Astrocyte of the spinal cord (primary cell): Measurements from ENCODE around the gene CUEDC1.

Source experiments
- DNase-seq: peaks from one replicate; pipeline ENCODE4 v3.0.0; 2011; ENCODE audit warnings: low read depth, low spot score
- H3K4me3 ChIP-seq: 2 replicates; pipeline ENCODE4 v1.5.1; 2011; ENCODE audit warnings: low read depth, mild to moderate bottlenecking, low read length, moderate library complexity
- in situ Hi-C: cut with HindIII; loops from 2 replicates; pipeline ENCODE4 v1.10.0; 2017; ENCODE audit warnings: low sequenced_read_pairs
- TF ChIP-seq, protein P1 (sequence below): IDR thresholded peaks from 2 replicates; pipeline ENCODE4 v1.5.1; 2012; ENCODE audit warnings: low read depth, mild to moderate bottlenecking, low read length, inconsistent platforms

Gene CUEDC1

GRCh38 chr17:57902117-57902799 is 53.0 kb downstream of the CUEDC1 start:
- TF ChIP-seq, protein P1, sequence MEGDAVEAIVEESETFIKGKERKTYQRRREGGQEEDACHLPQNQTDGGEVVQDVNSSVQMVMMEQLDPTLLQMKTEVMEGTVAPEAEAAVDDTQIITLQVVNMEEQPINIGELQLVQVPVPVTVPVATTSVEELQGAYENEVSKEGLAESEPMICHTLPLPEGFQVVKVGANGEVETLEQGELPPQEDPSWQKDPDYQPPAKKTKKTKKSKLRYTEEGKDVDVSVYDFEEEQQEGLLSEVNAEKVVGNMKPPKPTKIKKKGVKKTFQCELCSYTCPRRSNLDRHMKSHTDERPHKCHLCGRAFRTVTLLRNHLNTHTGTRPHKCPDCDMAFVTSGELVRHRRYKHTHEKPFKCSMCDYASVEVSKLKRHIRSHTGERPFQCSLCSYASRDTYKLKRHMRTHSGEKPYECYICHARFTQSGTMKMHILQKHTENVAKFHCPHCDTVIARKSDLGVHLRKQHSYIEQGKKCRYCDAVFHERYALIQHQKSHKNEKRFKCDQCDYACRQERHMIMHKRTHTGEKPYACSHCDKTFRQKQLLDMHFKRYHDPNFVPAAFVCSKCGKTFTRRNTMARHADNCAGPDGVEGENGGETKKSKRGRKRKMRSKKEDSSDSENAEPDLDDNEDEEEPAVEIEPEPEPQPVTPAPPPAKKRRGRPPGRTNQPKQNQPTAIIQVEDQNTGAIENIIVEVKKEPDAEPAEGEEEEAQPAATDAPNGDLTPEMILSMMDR, result no peak
- in situ Hi-C loops, result no loop called here
- H3K4me3 ChIP-seq, result no peak overlapping the region
- no peak for DNase-seq

- no peak overlapping the region for H3K4me3 ChIP-seq
- TF ChIP-seq, protein P1, result no peak
- in situ Hi-C loops, result no loop called here
- no peak for DNase-seq
These were observed 54.0 kb downstream of the CUEDC1 start for GRCh38 chr17:57900991-57901743.

DNA sequence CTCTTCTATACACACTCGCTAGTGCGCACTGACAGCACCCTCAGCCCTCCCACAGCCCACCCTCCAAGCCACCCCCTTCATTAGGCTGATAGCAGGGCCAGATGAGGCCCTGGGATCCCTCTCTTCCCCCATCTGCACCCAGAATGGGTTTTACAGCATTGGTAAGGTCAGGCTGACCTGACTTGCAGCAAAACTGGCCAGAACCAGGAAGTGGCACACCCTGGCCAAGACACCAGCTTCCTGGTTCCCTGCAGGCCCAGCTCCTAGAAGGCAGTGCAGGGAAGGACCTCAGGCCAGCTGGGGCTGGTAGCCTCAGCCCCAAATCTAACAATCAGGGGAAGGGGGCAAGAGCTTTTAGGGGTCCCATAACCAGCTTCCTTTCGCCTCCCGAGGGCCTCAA is 55.4 kb downstream of the CUEDC1 start:
- no peak overlapping the region for H3K4me3 ChIP-seq
- no peak for DNase-seq
- in situ Hi-C loops, result no loop called here
- TF ChIP-seq, protein P1, result no peak

DNA sequence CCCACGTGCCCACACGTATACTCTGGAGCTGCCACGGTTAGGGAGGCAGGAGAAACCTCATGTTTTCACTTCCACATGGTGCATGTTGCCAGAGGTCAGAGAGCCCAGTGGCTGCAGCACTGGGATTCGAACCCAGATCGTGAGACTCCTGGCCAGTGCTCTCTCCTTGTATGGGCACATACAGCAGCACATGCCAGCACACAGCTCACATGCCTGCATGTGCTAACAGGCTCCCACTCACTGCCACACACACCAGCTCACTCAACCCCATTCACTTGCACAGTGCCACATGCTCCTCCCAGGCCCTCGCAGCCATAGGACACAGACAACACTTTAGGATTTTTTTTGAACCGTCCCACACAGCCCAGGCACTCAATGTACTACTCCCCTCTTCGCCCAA is 55.8 kb downstream of the CUEDC1 start:
- TF ChIP-seq, protein P1, result no peak
- H3K4me3 ChIP-seq, result no peak overlapping the region
- in situ Hi-C loops, result no loop called here
- no peak for DNase-seq

GRCh38 chr17:57898487-57899311 is 56.5 kb downstream of the CUEDC1 start:
- H3K4me3 ChIP-seq, result no peak overlapping the region
- TF ChIP-seq, protein P1, result no peak
- peak; percentile 71 for DNase-seq
- in situ Hi-C loops, result no loop called here

DNA sequence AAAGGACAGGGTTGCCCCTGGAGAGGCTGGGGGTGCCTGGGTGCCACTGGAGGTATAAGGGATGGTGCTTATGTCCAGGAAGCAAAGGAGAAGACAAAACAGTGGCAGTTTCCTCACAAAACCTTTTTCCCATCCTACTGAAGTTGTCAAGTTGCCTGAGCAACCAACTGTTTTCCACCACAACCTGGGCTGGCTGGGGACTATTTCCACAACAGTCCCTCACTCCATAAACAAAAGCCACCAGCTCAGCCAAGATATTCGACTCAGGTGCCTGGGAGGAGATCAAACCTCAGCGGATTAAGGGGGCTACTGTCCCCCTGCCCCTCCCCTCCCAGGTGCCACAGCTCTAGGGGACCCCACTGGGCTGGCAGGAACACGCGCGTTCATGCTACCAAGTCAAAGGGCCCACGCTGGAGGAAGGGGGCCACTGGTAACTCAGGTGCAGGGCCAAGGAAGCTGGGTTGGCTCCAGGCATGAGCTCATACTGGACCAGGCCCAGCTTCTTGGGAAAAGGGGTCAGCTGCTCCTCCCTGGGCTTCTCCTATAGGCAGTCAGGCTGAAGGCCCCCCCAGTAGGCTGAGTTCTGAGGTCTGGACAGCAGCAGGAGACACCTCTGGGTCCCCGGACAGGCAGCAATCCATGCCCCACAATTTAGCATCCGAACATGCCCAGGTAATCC is 59.7 kb downstream of the CUEDC1 start:
- TF ChIP-seq, protein P1, result no peak
- in situ Hi-C loops, result no loop called here
- H3K4me3 ChIP-seq, result no peak overlapping the region
- no peak for DNase-seq
